ENCODE data around the gene PHF13.
"Not testable (repeated sequence)": the region's sequence is repeated elsewhere in the genome, so short reads cannot be mapped to it uniquely, and the experiment has no call there.

The PHF13 gene

GRCh38 chr1:6660415-6661049 lies 47.0 kb downstream of the PHF13 start:
- DNase-seq (ENCODE audit: low read depth in 2 of 2), result no peak

GRCh38 chr1:6662468-6662867 lies 48.9 kb downstream of the PHF13 start:
- DNase-seq (ENCODE audit: low read depth in 2 of 2), result not testable (repeated sequence)

GRCh38 chr1:6666696-6667095 lies 53.2 kb downstream of the PHF13 start:
- no peak for DNase-seq (ENCODE audit: low read depth in 2 of 2)

- DNase-seq (ENCODE audit: low read depth in 2 of 2), result no peak
Measured at GRCh38 chr1:6667139-6667538, 53.6 kb downstream of the PHF13 start.

GRCh38 chr1:6668503-6668902 lies 55.0 kb downstream of the PHF13 start:
- DNase-seq (ENCODE audit: low read depth in 2 of 2), result no peak

- DNase-seq (ENCODE audit: low read depth in 2 of 2), result no peak
Measured at GRCh38 chr1:6672558-6672957, 59.0 kb downstream of the PHF13 start.

Measured in stimulated activated CD4-positive, alpha-beta T cell treated with anti-CD3 and anti-CD28 coated beads, Interleukin-12 subunit alpha, Interleukin-12 subunit beta, amount 100 ng/mL, for 24 hours (primary cell).